HCT116 (cell line): Measurements from ENCODE around the gene NKTR. TPM values are rescaled to one million over a fixed set of nuclear protein-coding genes. Genes with fewer than 3 reads are reported as not detected.

Experiments used
- ATAC-seq: fragments of 200-7000 bp; cut with Tn5 transposase; 2 replicates; pipeline ENCODE4 v1.9.1; 2020; ENCODE audit warnings: mild to moderate bottlenecking, moderate library complexity
- BruUV-seq: library from RNA; stranded (reverse); fragments of 400-500 nt; replicated peaks from 2 replicates; lab custom pipeline; 2021; lab: Mats Ljungman, UMichigan
- CTCF ChIA-PET: fragments of 300-600 bp; sonication (Branson Sonifier 250); formaldehyde crosslinking; loops from one replicate; lab custom pipeline; 2021; ENCODE audit warnings: antibody characterized with exemption; lab: Charles Lee
- POLR2A ChIA-PET: fragments of 300-600, 350-600 bp; sonication (Branson Sonifier 250); formaldehyde crosslinking; loops from one replicate; lab custom pipeline; 2021; ENCODE audit warnings: antibody characterized with exemption; lab: Charles Lee
- RAD21 ChIA-PET, 2 experiments: fragments of 300-600 bp; sonication (Branson Sonifier 250); formaldehyde crosslinking; loops; one replicate each; lab custom pipeline; 2023; ENCODE audit warnings: low total read pairs in 2 of 2; ENCODE audit not compliant: uncharacterized antibody in 2 of 2, unreplicated experiment in 2 of 2, low non-redundant PET in 1 of 2; lab: Charles Lee
- DNase-seq: peaks from one replicate; pipeline ENCODE4 v3.0.0-alpha.2; 2010; ENCODE audit warnings: low read depth, low spot score
- H2AFZ ChIP-seq: fragments of 200-600 bp; shearing (Covaris generic), sonication (generic); 2 replicates; pipeline ENCODE4 v1.6.1; 2017; ENCODE audit warnings: low read depth, mixed run types, mixed read lengths, antibody characterized with exemption, low read length; ENCODE audit not compliant: poor library complexity, severe bottlenecking
- H3K27ac ChIP-seq: 2 replicates; pipeline ENCODE4 v1.5.1; 2012; ENCODE audit warnings: low read depth, low read length
- H3K27me3 ChIP-seq: fragments of 200-600 bp; sonication (generic); 2 replicates; pipeline ENCODE4 v1.6.1; 2016; ENCODE audit warnings: mixed run types, low read length, mixed read lengths; ENCODE audit not compliant: insufficient read depth
- H3K36me3 ChIP-seq, 2 experiments: fragments of 200-500 bp in 1 of 2; fragments of 200-600 bp in 1 of 2; sonication (Bioruptor generic) in 1 of 2; sonication (generic) in 1 of 2; 2 replicates each; pipeline versions ENCODE4 v1.5.1 to v1.6.1; 2014 to 2016; ENCODE audit warnings: low read length in 2 of 2, inconsistent platforms in 1 of 2, mixed read lengths in 1 of 2, mixed run types in 1 of 2; ENCODE audit not compliant: insufficient read depth in 2 of 2, control insufficient read depth in 1 of 2
- H3K4me1 ChIP-seq, 2 experiments: fragments of 200-600 bp in 1 of 2; sonication (generic) in 1 of 2; 2 replicates each; pipeline versions ENCODE4 v1.5.1 to v1.6.1; 2012 to 2017; ENCODE audit warnings: low read length in 2 of 2, inconsistent platforms in 1 of 2, mild to moderate bottlenecking in 1 of 2, mixed read lengths in 1 of 2, mixed run types in 1 of 2, moderate library complexity in 1 of 2; ENCODE audit not compliant: insufficient read depth in 2 of 2, control insufficient read depth in 1 of 2
- H3K4me2 ChIP-seq: fragments of 200-600 bp; sonication (generic); 2 replicates; pipeline ENCODE4 v1.6.1; 2017; ENCODE audit warnings: mixed run types, low read length, mixed read lengths
- H3K4me3 ChIP-seq, 2 experiments: fragments of 200-600 bp in 1 of 2; sonication (generic) in 1 of 2; replicated peaks in 1 of 2; 2 replicates each; pipeline ENCODE4 v1.5.1; 2011 to 2016; ENCODE audit warnings: low read length in 2 of 2, control low read depth in 1 of 2, low read depth in 1 of 2, mild to moderate bottlenecking in 1 of 2, mixed read lengths in 1 of 2, mixed run types in 1 of 2
- H3K79me2 ChIP-seq: fragments of 200-600 bp; sonication (generic); 2 replicates; pipeline ENCODE4 v1.6.1; 2017; ENCODE audit warnings: mild to moderate bottlenecking, mixed run types, low read length, moderate library complexity, mixed read lengths; ENCODE audit not compliant: insufficient read depth
- H3K9ac ChIP-seq: fragments of 200-600 bp; sonication (generic); 2 replicates; pipeline ENCODE4 v1.6.1; 2016; ENCODE audit warnings: low read length, mixed read lengths
- H3K9me2 ChIP-seq: fragments of 200-600 bp; sonication (generic), shearing (Covaris generic); 2 replicates; pipeline ENCODE4 v1.6.1; 2017; ENCODE audit warnings: mixed run types, mild to moderate bottlenecking, moderate library complexity; ENCODE audit not compliant: insufficient read depth
- H3K9me3 ChIP-seq, 2 experiments: fragments of 200-500 bp in 1 of 2; fragments of 200-600 bp in 1 of 2; sonication (Bioruptor generic) in 1 of 2; sonication (generic) in 1 of 2; 2 replicates each; pipeline ENCODE4 v1.6.1; 2014 to 2017; ENCODE audit warnings: low read length in 2 of 2, mixed read lengths in 2 of 2, inconsistent platforms in 1 of 2, low read depth in 1 of 2, mild to moderate bottlenecking in 1 of 2, mixed run types in 1 of 2, moderate library complexity in 1 of 2; ENCODE audit not compliant: control insufficient read depth in 1 of 2, insufficient read depth in 1 of 2
- H4K20me1 ChIP-seq: fragments of 200-600 bp; sonication (generic), shearing (Covaris generic); 2 replicates; pipeline ENCODE4 v1.6.1; 2017; ENCODE audit warnings: mixed run types, mild to moderate bottlenecking, moderate library complexity; ENCODE audit not compliant: insufficient read depth
- CBX3 ChIP-seq: IDR thresholded peaks from 2 replicates; pipeline ENCODE4 v1.6.1; 2012; ENCODE audit warnings: low read depth
- CEBPB ChIP-seq: IDR thresholded peaks from 2 replicates; pipeline ENCODE4 v1.6.1; 2012; ENCODE audit warnings: low read depth
- CTCF ChIP-seq, 3 experiments: fragments of 200-600 bp in 1 of 3; sonication (generic) in 1 of 3; IDR thresholded peaks in 2 of 3; conservative IDR thresholded peaks in 1 of 3; 2 replicates each; pipeline ENCODE4 v1.5.1; 2012 to 2017; ENCODE audit warnings: low read depth in 2 of 3, low read length in 2 of 3, antibody characterized with exemption in 1 of 3, borderline replicate concordance in 1 of 3, control low read depth in 1 of 3, mild to moderate bottlenecking in 1 of 3, mixed read lengths in 1 of 3, mixed run types in 1 of 3, moderate library complexity in 1 of 3; ENCODE audit not compliant: insufficient read depth in 1 of 3
- EGR1 ChIP-seq: IDR thresholded peaks from 2 replicates; pipeline ENCODE4 v1.6.1; 2012; ENCODE audit warnings: low read depth
- EZH2 ChIP-seq: fragments of 200-600 bp; sonication (generic); IDR thresholded peaks from 2 replicates; pipeline ENCODE4 v1.6.1; 2017; ENCODE audit warnings: antibody characterized with exemption, mixed run types
- EZH2phosphoT487 ChIP-seq: fragments of 200-600 bp; IDR thresholded peaks from 2 replicates; pipeline ENCODE4 v1.6.1; 2018; ENCODE audit warnings: antibody characterized with exemption, borderline replicate concordance
- POLR2AphosphoS5 ChIP-seq: IDR thresholded peaks from 2 replicates; pipeline ENCODE4 v1.6.1; 2011; ENCODE audit warnings: mild to moderate bottlenecking, low read depth, low read length, moderate library complexity
- RAD21 ChIP-seq: IDR thresholded peaks from 2 replicates; pipeline ENCODE4 v1.6.1; 2012; ENCODE audit warnings: low read depth, mild to moderate bottlenecking
- SRF ChIP-seq: IDR thresholded peaks from 2 replicates; pipeline ENCODE4 v1.6.1; 2012; ENCODE audit warnings: low read depth
- TCF7L2 ChIP-seq: IDR thresholded peaks from 2 replicates; pipeline ENCODE4 v1.7.0; 2011; ENCODE audit warnings: borderline replicate concordance, inconsistent platforms; ENCODE audit not compliant: insufficient read depth, insufficient read length; ENCODE audit errors: extremely low read depth
- intact Hi-C: fragments of 100-400 bp; cut with micrococcal nuclease; formaldehyde crosslinking; loops from 2 replicates; pipeline ENCODE4 v1.10.0; 2022
- total RNA-seq: library from RNA; stranded (reverse); gene quantifications from one replicate; pipeline ENCODE4 v1.2.1, GENCODE V29; 2021; ENCODE audit not compliant: unreplicated experiment
- TF ChIP-seq, protein P1 (sequence below): IDR thresholded peaks from 2 replicates; pipeline ENCODE4 v1.6.1; 2012; ENCODE audit warnings: low read depth
- TF ChIP-seq, protein P2 (sequence below): IDR thresholded peaks from 2 replicates; pipeline ENCODE4 v1.6.1; 2012

NKTR gene
- total RNA-seq, 1 experiment from 2014 or later: 59.7 TPM

DNA sequence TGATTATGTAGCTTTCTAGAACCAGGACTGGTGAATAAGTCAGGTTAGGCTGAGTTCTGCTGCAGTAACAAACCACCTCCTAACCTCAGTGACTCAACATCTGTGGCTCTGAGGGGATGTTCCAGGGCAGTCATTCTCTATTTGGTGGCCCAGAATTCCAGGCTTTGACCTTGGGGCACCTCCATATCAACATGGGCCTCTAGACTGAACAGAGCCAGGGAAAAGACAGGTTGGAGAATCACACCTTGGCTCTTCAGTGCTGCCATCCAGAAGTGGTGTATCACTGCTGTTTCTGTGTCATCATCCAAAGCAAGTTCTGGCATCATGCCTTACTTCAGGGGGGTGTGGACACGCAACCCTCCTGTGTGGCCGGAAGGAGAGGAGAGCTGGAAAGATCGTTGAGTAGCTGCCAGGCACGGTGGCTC is 68.3 kb downstream of the NKTR start (continued):
- TF ChIP-seq CTCF (IDR thresholded peaks at IDR 0.05 in 2 of 3, conservative IDR thresholded peaks at IDR 0.05 in 1 of 3; ENCODE audit: borderline replicate concordance in 1 of 3, insufficient read depth in 1 of 3, low read depth in 2 of 3, low read length in 2 of 3): no peak
- TF ChIP-seq SRF: no peak
- TF ChIP-seq, all 23 proteins: peak for 0

DNA sequence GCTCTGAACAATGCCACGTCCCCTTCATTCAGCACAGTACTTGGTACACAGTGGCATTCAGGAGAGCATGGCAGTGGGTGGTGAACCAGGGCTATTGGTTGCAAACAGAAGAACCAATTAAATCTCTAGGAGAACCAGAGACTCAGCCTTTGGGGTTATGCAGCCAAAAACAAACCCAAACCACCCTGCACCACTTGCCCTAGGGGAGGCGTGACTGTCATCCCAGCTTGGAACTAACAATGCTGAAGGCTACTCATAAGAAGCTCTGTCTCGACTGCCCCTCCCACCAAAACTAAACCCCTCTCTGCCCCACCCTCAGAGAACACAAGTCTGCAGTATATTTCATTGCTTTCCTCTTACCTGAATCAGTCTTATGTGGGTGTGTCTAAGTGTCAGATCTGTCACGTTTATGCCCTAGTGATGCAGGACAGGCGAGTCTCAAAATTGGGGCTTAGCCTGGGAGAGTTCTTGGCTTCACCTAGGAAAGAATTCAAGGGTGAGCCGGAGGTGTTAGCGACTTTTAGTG is 69.6 kb downstream of the NKTR start:
- H3K9me3 ChIP-seq: no peaks in the 10 kb centered on the region
- CTCF ChIA-PET: no interaction called here
- ATAC-seq: no peak

More for the DNA sequence above, 69.6 kb downstream of the NKTR start:
- intact Hi-C loops: no loop called here
- Histone ChIP-seq H3K4me3 (no peak overlapping the region), H3K9ac (no peak overlapping the region), H3K27ac (no peak overlapping the region), H3K36me3 (no peaks in the 10 kb centered on the region), H3K4me2 (no peak overlapping the region), H3K79me2 (no peaks in the 10 kb centered on the region), H2AFZ (no peak overlapping the region), H3K27me3 (no peaks in the 10 kb centered on the region), H3K9me2 (no peaks in the 10 kb centered on the region), H4K20me1 (no peaks in the 10 kb centered on the region), H3K4me1 (no peaks in the 10 kb centered on the region)
- POLR2A ChIA-PET: no interaction called here
- DNase-seq: no peak
- RAD21 ChIA-PET: no interaction called here
- no TSS peak for BruUV-seq
- TF ChIP-seq POLR2AphosphoS5: no peak
- no peak for TF ChIP-seq CBX3
- no peak for TF ChIP-seq CTCF (IDR thresholded peaks at IDR 0.05 in 2 of 3, conservative IDR thresholded peaks at IDR 0.05 in 1 of 3; ENCODE audit: borderline replicate concordance in 1 of 3, insufficient read depth in 1 of 3, low read depth in 2 of 3, low read length in 2 of 3)
- TF ChIP-seq EZH2: no peak
- TF ChIP-seq TCF7L2: no peak
- TF ChIP-seq RAD21: no peak
- TF ChIP-seq EGR1: no peak
- no peak for TF ChIP-seq EZH2phosphoT487
- no peak for TF ChIP-seq CEBPB
- TF ChIP-seq, protein P1, sequence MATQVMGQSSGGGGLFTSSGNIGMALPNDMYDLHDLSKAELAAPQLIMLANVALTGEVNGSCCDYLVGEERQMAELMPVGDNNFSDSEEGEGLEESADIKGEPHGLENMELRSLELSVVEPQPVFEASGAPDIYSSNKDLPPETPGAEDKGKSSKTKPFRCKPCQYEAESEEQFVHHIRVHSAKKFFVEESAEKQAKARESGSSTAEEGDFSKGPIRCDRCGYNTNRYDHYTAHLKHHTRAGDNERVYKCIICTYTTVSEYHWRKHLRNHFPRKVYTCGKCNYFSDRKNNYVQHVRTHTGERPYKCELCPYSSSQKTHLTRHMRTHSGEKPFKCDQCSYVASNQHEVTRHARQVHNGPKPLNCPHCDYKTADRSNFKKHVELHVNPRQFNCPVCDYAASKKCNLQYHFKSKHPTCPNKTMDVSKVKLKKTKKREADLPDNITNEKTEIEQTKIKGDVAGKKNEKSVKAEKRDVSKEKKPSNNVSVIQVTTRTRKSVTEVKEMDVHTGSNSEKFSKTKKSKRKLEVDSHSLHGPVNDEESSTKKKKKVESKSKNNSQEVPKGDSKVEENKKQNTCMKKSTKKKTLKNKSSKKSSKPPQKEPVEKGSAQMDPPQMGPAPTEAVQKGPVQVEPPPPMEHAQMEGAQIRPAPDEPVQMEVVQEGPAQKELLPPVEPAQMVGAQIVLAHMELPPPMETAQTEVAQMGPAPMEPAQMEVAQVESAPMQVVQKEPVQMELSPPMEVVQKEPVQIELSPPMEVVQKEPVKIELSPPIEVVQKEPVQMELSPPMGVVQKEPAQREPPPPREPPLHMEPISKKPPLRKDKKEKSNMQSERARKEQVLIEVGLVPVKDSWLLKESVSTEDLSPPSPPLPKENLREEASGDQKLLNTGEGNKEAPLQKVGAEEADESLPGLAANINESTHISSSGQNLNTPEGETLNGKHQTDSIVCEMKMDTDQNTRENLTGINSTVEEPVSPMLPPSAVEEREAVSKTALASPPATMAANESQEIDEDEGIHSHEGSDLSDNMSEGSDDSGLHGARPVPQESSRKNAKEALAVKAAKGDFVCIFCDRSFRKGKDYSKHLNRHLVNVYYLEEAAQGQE: no peak
- TF ChIP-seq, protein P2, sequence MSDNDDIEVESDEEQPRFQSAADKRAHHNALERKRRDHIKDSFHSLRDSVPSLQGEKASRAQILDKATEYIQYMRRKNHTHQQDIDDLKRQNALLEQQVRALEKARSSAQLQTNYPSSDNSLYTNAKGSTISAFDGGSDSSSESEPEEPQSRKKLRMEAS: no peak
